ENCODE data around the gene PARD3. TPM values are rescaled to one million over a fixed set of nuclear protein-coding genes. Genes with fewer than 3 reads are reported as not detected.

The PARD3 gene
- polyA plus RNA-seq, 3 donors, result 0.51 TPM; not detected in 2

DNA sequence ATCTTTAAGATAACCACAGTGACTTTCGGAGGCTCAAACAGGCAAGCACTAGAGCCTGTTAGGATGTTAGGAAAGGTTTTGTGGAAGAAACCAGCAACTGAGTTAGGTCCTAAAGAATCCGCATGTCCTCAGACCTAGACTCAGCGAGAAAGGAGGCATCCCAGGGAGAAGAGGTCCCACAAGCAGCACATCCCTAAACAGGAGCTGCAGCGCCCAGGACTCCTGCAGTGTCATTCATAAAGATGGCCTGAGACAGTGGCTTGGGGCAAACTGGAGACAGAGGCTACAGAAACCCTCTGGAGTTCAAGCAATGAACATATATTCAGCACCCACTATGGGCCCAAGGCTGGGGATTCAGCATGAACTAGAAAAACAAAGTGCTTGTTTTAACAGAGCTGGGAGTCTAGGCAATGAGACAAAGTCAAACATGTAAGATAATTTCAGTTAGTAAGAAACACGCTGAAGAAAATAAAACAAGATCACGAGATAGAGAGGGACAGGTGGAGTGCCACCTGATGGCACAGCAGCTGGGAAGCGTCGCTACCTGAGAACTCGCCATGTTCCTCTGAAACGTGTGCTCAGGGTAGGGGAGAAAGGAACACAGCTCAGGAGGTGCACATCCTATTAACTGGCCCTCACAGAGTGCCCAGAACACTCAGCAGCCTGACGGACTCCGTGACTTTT is 48.1 kb downstream of the PARD3 start:
- peaks cover 0 to 3% (median 0%) of the 10 kb centered on the region in 7 donors for H3K9me3 Mint-ChIP-seq
- H3K79me2 ChIP-seq (ENCODE audit: insufficient read depth, low read length), result no peaks in the 10 kb centered on the region
- H3K36me3 Mint-ChIP-seq, result no peaks in the 10 kb centered on the region
- no peak overlapping the region for H2AFZ ChIP-seq (ENCODE audit: insufficient read depth, low read depth, low read length, poor library complexity, severe bottlenecking)
- no peak overlapping the region for H3K4me2 ChIP-seq (replicated peaks; ENCODE audit: extremely low read depth, low read length, poor library complexity, severe bottlenecking)
- no peak overlapping the region for H3K27ac Mint-ChIP-seq
- DNase-seq, result no peak
- no peaks in the 10 kb centered on the region for H4K20me1 ChIP-seq (ENCODE audit: insufficient read depth, low read length)
- no peak overlapping the region for H3K4me3 ChIP-seq (replicated peaks in 1 of 3; ENCODE audit: low read depth in 2 of 3, low read length in 3 of 3)
- no peaks in the 10 kb centered on the region for H3K4me1 Mint-ChIP-seq
- TF ChIP-seq, protein P1, sequence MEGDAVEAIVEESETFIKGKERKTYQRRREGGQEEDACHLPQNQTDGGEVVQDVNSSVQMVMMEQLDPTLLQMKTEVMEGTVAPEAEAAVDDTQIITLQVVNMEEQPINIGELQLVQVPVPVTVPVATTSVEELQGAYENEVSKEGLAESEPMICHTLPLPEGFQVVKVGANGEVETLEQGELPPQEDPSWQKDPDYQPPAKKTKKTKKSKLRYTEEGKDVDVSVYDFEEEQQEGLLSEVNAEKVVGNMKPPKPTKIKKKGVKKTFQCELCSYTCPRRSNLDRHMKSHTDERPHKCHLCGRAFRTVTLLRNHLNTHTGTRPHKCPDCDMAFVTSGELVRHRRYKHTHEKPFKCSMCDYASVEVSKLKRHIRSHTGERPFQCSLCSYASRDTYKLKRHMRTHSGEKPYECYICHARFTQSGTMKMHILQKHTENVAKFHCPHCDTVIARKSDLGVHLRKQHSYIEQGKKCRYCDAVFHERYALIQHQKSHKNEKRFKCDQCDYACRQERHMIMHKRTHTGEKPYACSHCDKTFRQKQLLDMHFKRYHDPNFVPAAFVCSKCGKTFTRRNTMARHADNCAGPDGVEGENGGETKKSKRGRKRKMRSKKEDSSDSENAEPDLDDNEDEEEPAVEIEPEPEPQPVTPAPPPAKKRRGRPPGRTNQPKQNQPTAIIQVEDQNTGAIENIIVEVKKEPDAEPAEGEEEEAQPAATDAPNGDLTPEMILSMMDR (IDR thresholded peaks at IDR 0.05), result no peak
- H3K4me3 Mint-ChIP-seq, result no peak overlapping the region
- no peaks in the 10 kb centered on the region for H3K36me3 ChIP-seq (replicated peaks in 1 of 2; ENCODE audit: control insufficient read depth in 1 of 2, insufficient read depth in 2 of 2, low read length in 2 of 2)
- H3K9ac ChIP-seq (ENCODE audit: insufficient read depth, low read length, poor library complexity, severe bottlenecking), result no peak overlapping the region
- intact Hi-C loops (cut with micrococcal nuclease), result no loop called here
- no peaks in the 10 kb centered on the region for H3K9me3 ChIP-seq (replicated peaks in 1 of 2; ENCODE audit: control insufficient read depth in 1 of 2, insufficient read depth in 1 of 2, low read length in 2 of 2)
- 90% methylated on average over 8 of the region's 12 CpGs for WGBS (ENCODE audit: insufficient coverage)
- no peak overlapping the region for H3K27ac ChIP-seq (ENCODE audit: low read depth in 1 of 2, low read length in 2 of 2)
- peaks cover 9 to 17% (median 14%) of the 10 kb centered on the region in 3 donors for H3K27me3 Mint-ChIP-seq (ENCODE audit: low read depth in 3 of 3)
- H3K4me1 ChIP-seq (ENCODE audit: control insufficient read depth in 1 of 2, insufficient read depth in 2 of 2, low read length in 2 of 2), result no peaks in the 10 kb centered on the region
- no peaks in the 10 kb centered on the region for H3K27me3 ChIP-seq (ENCODE audit: control insufficient read depth in 2 of 2, insufficient read depth in 2 of 2, low read length in 2 of 2)

DNA sequence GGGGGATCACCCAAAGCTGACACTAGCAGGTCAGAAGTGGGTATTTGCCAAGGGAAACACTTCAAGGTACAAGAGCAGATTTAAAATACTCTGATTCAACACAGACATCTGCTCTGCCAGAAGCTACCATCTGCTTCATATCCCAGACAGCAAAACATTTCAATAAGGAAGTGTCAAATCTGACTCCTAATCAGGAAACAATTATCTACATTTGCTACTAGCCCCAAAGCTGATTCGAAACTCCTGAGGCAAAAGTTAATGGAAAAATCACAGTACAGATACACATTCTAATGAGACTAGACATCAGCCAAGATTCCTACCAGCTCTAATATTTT is 48.9 kb downstream of the PARD3 start:
- Histone ChIP-seq H3K4me1 (ENCODE audit: control insufficient read depth in 1 of 2, insufficient read depth in 2 of 2, low read length in 2 of 2) (no peaks in the 10 kb centered on the region), H2AFZ (ENCODE audit: insufficient read depth, low read depth, low read length, poor library complexity, severe bottlenecking) (no peak overlapping the region), H3K36me3 (replicated peaks in 1 of 2; ENCODE audit: control insufficient read depth in 1 of 2, insufficient read depth in 2 of 2, low read length in 2 of 2) (no peaks in the 10 kb centered on the region), H3K9me3 (replicated peaks in 1 of 2; ENCODE audit: control insufficient read depth in 1 of 2, insufficient read depth in 1 of 2, low read length in 2 of 2) (no peaks in the 10 kb centered on the region), H3K27ac (ENCODE audit: low read depth in 1 of 2, low read length in 2 of 2) (no peak overlapping the region), H3K79me2 (ENCODE audit: insufficient read depth, low read length) (no peaks in the 10 kb centered on the region), H3K4me3 (replicated peaks in 1 of 3; ENCODE audit: low read depth in 2 of 3, low read length in 3 of 3) (no peak overlapping the region), H3K27me3 (ENCODE audit: control insufficient read depth in 2 of 2, insufficient read depth in 2 of 2, low read length in 2 of 2) (no peaks in the 10 kb centered on the region), H3K9ac (ENCODE audit: insufficient read depth, low read length, poor library complexity, severe bottlenecking) (no peak overlapping the region), H3K4me2 (replicated peaks; ENCODE audit: extremely low read depth, low read length, poor library complexity, severe bottlenecking) (no peak overlapping the region), H4K20me1 (ENCODE audit: insufficient read depth, low read length) (no peaks in the 10 kb centered on the region)
- H3K27ac Mint-ChIP-seq, result no peak overlapping the region
- no peaks in the 10 kb centered on the region for H3K4me1 Mint-ChIP-seq
- peaks cover 9 to 17% (median 16%) of the 10 kb centered on the region in 3 donors for H3K27me3 Mint-ChIP-seq (ENCODE audit: low read depth in 3 of 3)
- WGBS (ENCODE audit: insufficient coverage), result no CpG with 5 or more reads among the region's 1 CpG
- DNase-seq, result no peak
- H3K9me3 Mint-ChIP-seq, result peaks cover 0 to 3% (median 0%) of the 10 kb centered on the region in 7 donors
- no peak overlapping the region for H3K4me3 Mint-ChIP-seq
- intact Hi-C loops (cut with micrococcal nuclease), result no loop called here
- no peaks in the 10 kb centered on the region for H3K36me3 Mint-ChIP-seq
- TF ChIP-seq, protein P1 (IDR thresholded peaks at IDR 0.05), result no peak

Measured in CD14-positive monocyte (primary cell).